Sigmoid colon (tissue), 7 donors: ENCODE data around the gene ASB4. TPM values are rescaled to one million over a fixed set of nuclear protein-coding genes. Genes with fewer than 3 reads are reported as not detected.

Source experiments
- DNase-seq: peaks from one replicate; pipeline ENCODE4 v3.0.0-alpha.2; 2019
- H3K27ac ChIP-seq, 4 donors: fragments of 200-600 bp; sonication (generic); one replicate each; pipeline ENCODE4 v1.5.1; 2016 to 2019; ENCODE audit warnings: mild to moderate bottlenecking in 1 of 4
- H3K27me3 ChIP-seq, 3 donors: fragments of 200-600 bp; sonication (generic); one replicate each; pipeline ENCODE4 v1.5.1; 2019; ENCODE audit warnings: mild to moderate bottlenecking in 1 of 3
- H3K36me3 ChIP-seq, 4 donors: fragments of 200-600 bp; sonication (generic); one replicate each; pipeline ENCODE4 v1.5.1; 2016 to 2019
- H3K4me1 ChIP-seq, 4 donors: fragments of 200-600 bp; sonication (generic); one replicate each; pipeline ENCODE4 v1.5.1; 2017 to 2019
- H3K4me3 ChIP-seq, 4 donors: fragments of 200-600 bp; sonication (generic); one replicate each; pipeline ENCODE4 v1.5.1; 2017 to 2019; ENCODE audit warnings: mild to moderate bottlenecking in 2 of 4, moderate library complexity in 1 of 4
- H3K9me3 ChIP-seq, 4 donors: fragments of 200-600 bp in 3 of 4; sonication (generic) in 3 of 4; one replicate each; pipeline versions ENCODE4 v1.5.1 to v1.6.1; 2013 to 2019
- POLR2A ChIP-seq, 2 donors: fragments of 450-650 bp; IDR thresholded peaks; one replicate each; pipeline ENCODE4 v1.6.1; 2016; ENCODE audit warnings: antibody characterized with exemption in 2 of 2, mild to moderate bottlenecking in 2 of 2, moderate library complexity in 2 of 2
- POLR2AphosphoS5 ChIP-seq, 4 donors: sonication (generic); formaldehyde crosslinking; IDR thresholded peaks; one replicate each; pipeline ENCODE4 v1.6.1; 2017; ENCODE audit warnings: antibody characterized with exemption in 4 of 4
- WGBS, 2 donors: extraction: QIAGEN DNeasy Blood & Tissue Kit; methylation state at CpG; one replicate each; pipeline ENCODE4 v1.1.7; 2013; 5-methylcytosine and 5-hydroxymethylcytosine counted together
- intact Hi-C: fragments of 100-400 bp; cut with DNase I; formaldehyde crosslinking; loops from one replicate; pipeline ENCODE4 v1.15.1; 2023
- polyA plus RNA-seq, 3 donors: library from polyadenylated mRNA; stranded (reverse); fragments of 200-250 nt; gene quantifications; one replicate each; pipeline ENCODE4 v1.2.3, GENCODE V29; 2013
- total RNA-seq, 4 donors: library from RNA; depleted of rRNA; stranded (reverse); fragments of >200 nt; gene quantifications; one replicate each; pipeline ENCODE4 v1.1.0, GENCODE V29; 2016
- TF ChIP-seq, protein P1 (sequence below), 4 experiments: fragments of 450-650 bp in 3 of 4; fragments of 200-600 bp in 1 of 4; IDR thresholded peaks; one replicate each; pipeline ENCODE4 v1.5.1; 2016 to 2019; ENCODE audit warnings: antibody characterized with exemption in 4 of 4, mild to moderate bottlenecking in 3 of 4, moderate library complexity in 2 of 4
- donor health status: healthy with polysubstance abuse.
- donor health status: Bipolar disorder and iron deficiency.
- donor health status: healthy.

Gene ASB4
- total and polyA plus RNA-seq, 7 donors = 0.19 TPM; not detected in 6

DNA sequence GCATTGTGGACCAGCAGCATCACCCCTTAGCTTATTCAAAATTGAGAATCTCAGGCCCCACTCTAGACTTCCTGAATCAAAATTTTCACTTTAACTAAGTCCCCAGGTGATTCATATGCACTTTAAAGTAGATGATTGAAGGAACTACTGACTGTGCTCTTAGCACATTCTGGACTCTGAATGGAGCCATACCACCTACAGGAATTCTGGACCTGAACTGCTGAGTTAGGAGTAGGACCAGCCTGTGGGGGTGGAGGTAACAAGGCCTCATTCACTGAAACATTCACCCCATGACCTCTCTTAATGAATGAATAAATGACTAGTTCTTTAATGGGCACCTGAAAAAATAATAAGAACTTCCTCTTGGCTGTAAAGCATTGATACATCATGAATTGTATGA lies 103.3 kb downstream of the ASB4 start:
- DNase-seq = no peak
- Histone ChIP-seq H3K9me3 (no peaks in the 10 kb centered on the region), H3K27ac (peak overlapping the region; percentile 92 to 99 (median 95)), H3K4me3 (peak overlapping the region; percentile 9 to 93 (median 83)), H3K36me3 (peaks cover 90 to 100% (median 94%) of the 10 kb centered on the region in 4 donors), H3K27me3 (no peaks in the 10 kb centered on the region), H3K4me1 (peaks cover 0 to 73% (median 69%) of the 10 kb centered on the region in 4 donors)
- intact Hi-C loops = no loop called here
- TF ChIP-seq, protein P1, sequence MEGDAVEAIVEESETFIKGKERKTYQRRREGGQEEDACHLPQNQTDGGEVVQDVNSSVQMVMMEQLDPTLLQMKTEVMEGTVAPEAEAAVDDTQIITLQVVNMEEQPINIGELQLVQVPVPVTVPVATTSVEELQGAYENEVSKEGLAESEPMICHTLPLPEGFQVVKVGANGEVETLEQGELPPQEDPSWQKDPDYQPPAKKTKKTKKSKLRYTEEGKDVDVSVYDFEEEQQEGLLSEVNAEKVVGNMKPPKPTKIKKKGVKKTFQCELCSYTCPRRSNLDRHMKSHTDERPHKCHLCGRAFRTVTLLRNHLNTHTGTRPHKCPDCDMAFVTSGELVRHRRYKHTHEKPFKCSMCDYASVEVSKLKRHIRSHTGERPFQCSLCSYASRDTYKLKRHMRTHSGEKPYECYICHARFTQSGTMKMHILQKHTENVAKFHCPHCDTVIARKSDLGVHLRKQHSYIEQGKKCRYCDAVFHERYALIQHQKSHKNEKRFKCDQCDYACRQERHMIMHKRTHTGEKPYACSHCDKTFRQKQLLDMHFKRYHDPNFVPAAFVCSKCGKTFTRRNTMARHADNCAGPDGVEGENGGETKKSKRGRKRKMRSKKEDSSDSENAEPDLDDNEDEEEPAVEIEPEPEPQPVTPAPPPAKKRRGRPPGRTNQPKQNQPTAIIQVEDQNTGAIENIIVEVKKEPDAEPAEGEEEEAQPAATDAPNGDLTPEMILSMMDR (IDR thresholded peaks at IDR 0.05) = no peak
- TF ChIP-seq POLR2AphosphoS5 (IDR thresholded peaks at IDR 0.05) = peak in 3 of 4 donors; percentile 20 to 55 (median 52)
- TF ChIP-seq POLR2A (IDR thresholded peaks at IDR 0.05) = no peak

DNA sequence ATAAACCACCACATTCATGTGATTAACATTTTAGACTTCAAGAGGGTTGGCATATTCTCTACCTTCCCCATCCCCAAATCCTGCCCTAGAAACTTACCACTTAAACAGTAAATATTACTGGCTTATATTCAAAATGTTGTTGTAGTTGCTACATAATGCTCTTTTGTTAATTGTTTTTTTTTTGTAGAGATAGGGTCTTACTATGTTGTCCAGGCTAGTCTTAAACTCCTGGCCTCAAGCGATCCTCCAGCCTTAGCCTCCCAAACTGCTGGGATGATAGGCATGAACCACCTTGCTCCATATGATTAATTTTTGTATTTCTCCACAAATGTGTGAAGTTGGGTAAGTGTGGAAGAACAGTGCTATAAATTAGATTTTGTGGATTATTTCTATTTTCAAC lies 104.0 kb downstream of the ASB4 start:
- TF ChIP-seq POLR2A (IDR thresholded peaks at IDR 0.05) (no peak), POLR2AphosphoS5 (IDR thresholded peaks at IDR 0.05) (peak in 2 of 4 donors; percentile 26 to 53)
- DNase-seq = no peak
- H3K36me3 ChIP-seq = peaks cover 91 to 100% (median 96%) of the 10 kb centered on the region in 4 donors
- peak overlapping the region; percentile 70 to 93 (median 83) for H3K4me3 ChIP-seq
- peaks cover 0 to 71% (median 68%) of the 10 kb centered on the region in 4 donors for H3K4me1 ChIP-seq
- intact Hi-C loops = no loop called here
- H3K27me3 ChIP-seq = no peaks in the 10 kb centered on the region
- H3K27ac ChIP-seq = peak overlapping the region; percentile 92 to 99 (median 95)
- 98% methylated on average over 1 of the region's 1 CpG for WGBS, 2 donors
- no peaks in the 10 kb centered on the region for H3K9me3 ChIP-seq

Other genes starting within 250 kb of the ASB4 start
- under 1 TPM in 1 of 4 donors, not detected in 3; 0.16 TPM for gene PON1, start 161.4 kb upstream of the ASB4 start, total RNA-seq
- gene PON1, start 161.4 kb upstream of the ASB4 start, polyA plus RNA-seq = under 1 TPM in 1 of 3 donors, not detected in 2; 0.19 TPM
- gene PON3, start 89.6 kb upstream of the ASB4 start, total RNA-seq = 1 to 10 TPM in 3 of 4 donors, under 1 TPM in 1; 0.68 to 1.7 (median 1.5) TPM
- gene PON3, start 89.6 kb upstream of the ASB4 start, polyA plus RNA-seq = 1 to 10 TPM; 1.8 to 2.3 (median 2.1) TPM
- gene PON2, start 50.9 kb upstream of the ASB4 start, total RNA-seq = 100 to 1,000 TPM in 1 of 4 donors, 10 to 100 TPM in 3; 66.3 to 103 (median 84.2) TPM
- gene PON2, start 50.9 kb upstream of the ASB4 start, polyA plus RNA-seq = 10 to 100 TPM; 37.2 to 82.6 (median 41.8) TPM
- gene PDK4, start 110.6 kb downstream of the ASB4 start, total RNA-seq = 1,000 to 10,000 TPM in 1 of 4 donors, 100 to 1,000 TPM in 3; 254 to 1,066 (median 595) TPM
- 100 to 1,000 TPM in 1 of 3 donors, 10 to 100 TPM in 2; 38.4 to 162 (median 48.0) TPM for gene PDK4, start 110.6 kb downstream of the ASB4 start, polyA plus RNA-seq